ENCODE data around the gene HAUS1. TPM values are rescaled to one million over a fixed set of nuclear protein-coding genes. Genes with fewer than 3 reads are reported as not detected.

The HAUS1 gene
- total and polyA plus RNA-seq, 2 donors (not counting 1 experiment from before 2014, with no cell fraction given), result 11.9 to 30.9 TPM

DNA sequence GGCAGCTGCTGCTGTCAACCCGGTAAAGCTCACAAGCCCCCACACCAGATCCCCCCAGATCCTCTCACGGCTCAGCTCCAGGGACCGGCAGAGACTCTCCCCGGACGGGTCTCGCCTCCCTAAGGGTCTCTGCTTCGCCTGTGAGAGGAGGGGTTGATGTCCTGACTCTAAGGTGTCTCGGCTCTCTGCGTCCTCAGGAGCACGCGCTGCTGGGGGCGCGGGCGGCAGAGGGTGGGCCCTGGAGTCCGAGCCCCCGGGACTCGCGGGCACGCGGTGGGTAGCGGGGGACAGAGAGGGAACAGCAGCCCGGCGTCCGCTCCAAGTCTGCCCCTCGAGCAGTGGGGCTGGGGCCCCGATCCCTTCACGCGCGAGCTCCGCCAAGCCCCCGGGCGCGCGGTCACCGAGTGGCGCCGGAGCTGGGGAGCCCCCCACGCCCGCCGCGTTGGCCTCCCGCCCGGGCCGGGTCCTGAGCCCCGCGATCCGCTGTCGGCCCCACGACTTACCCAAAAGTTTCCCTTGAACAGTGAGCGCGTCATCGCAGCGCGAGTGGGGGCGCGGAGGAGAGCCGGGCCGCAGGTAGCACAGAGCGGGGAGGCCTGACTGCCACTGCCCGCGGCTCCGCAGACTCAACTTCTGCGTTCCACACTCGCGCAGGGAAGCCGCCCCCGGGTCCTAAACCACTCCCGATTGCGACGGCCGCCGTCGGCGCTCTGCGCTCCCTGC lies 32.4 kb upstream of the HAUS1 start, which contains the start of gene PSTPIP2:
Gene PSTPIP2, minus strand, starts transcription at position 608 of the 723 bp plus-strand sequence. Its CDS starts 72 bp downstream, at position 536.
- H3K36me3 ChIP-seq (replicated peaks in 1 of 2; ENCODE audit: control extremely low read depth in 1 of 2, control insufficient read depth in 1 of 2, extremely low read depth in 1 of 2, insufficient read depth in 2 of 2, low read length in 1 of 2), result no peaks in the 10 kb centered on the region
- WGBS (ENCODE audit: insufficient coverage), result 1% methylated on average over 73 of the region's 75 CpGs
- H3K27ac Mint-ChIP-seq, result no peak within 1 kb of the TSS
- no peaks in the 10 kb centered on the region for H4K20me1 ChIP-seq (ENCODE audit: control insufficient read depth, insufficient read depth, low read length, poor library complexity, severe bottlenecking)
- H3K27ac ChIP-seq (ENCODE audit: low read length in 2 of 2), result no peak within 1 kb of the TSS
- H3K79me2 ChIP-seq (ENCODE audit: control insufficient read depth, insufficient read depth, low read length), result no peaks in the 10 kb centered on the region
- POLR2A ChIA-PET, result no interaction called here
- ATAC-seq (ENCODE audit: low read depth), result peak; percentile 74
- H3K4me3 Mint-ChIP-seq, result peak within 1 kb of the TSS; percentile 83
- peaks cover 17 to 26% of the 10 kb centered on the region in 2 donors for H3K4me1 ChIP-seq (ENCODE audit: control insufficient read depth in 2 of 2, insufficient read depth in 2 of 2, low read length in 2 of 2)
- H3K27me3 ChIP-seq (replicated peaks in 1 of 4; ENCODE audit: control extremely low read depth in 1 of 4, control insufficient read depth in 3 of 4, insufficient read depth in 4 of 4, low read length in 3 of 4), result peaks cover 0 to 34% (median 13%) of the 10 kb centered on the region in 4 experiments
- DNase-seq, result peak; percentile 60
- no peaks in the 10 kb centered on the region for H3K9me3 Mint-ChIP-seq (ENCODE audit: insufficient read depth)
- H2AFZ ChIP-seq (ENCODE audit: insufficient read depth, low read depth, low read length, poor library complexity, severe bottlenecking), result peak within 1 kb of the TSS; percentile 70
- H3K27me3 Mint-ChIP-seq, result peaks cover 7% of the 10 kb centered on the region
- peak within 1 kb of the TSS; percentile 13 to 58 (median 49) for H3K4me3 ChIP-seq (ENCODE audit: control extremely low read depth in 1 of 5, extremely low read depth in 1 of 5, insufficient read depth in 1 of 5, low read depth in 2 of 5, low read length in 4 of 5)
- H3K4me2 ChIP-seq (replicated peaks; ENCODE audit: low read depth, low read length, poor library complexity, severe bottlenecking), result peak within 1 kb of the TSS; percentile 87
- intact Hi-C loops (cut with micrococcal nuclease), result loop anchor here (2.0 to 5.0 kb wide), 3 partner anchors 45 to 150 kb away; partner anchors contain the start of gene EPG5
- peaks cover 19% of the 10 kb centered on the region for H3K4me1 Mint-ChIP-seq
- CTCF ChIA-PET, result interaction anchor here (1.1 to 3.4 kb wide), 2 partner anchors 31 to 406 kb away, joined by 3 to 59 read pairs; no protein-coding TSS in a partner anchor
- no peak for TF ChIP-seq EZH2 (IDR thresholded peaks at IDR 0.05; ENCODE audit: borderline replicate concordance, insufficient read depth, low read depth, low read length, poor library complexity, severe bottlenecking)
- TF ChIP-seq, protein P1, sequence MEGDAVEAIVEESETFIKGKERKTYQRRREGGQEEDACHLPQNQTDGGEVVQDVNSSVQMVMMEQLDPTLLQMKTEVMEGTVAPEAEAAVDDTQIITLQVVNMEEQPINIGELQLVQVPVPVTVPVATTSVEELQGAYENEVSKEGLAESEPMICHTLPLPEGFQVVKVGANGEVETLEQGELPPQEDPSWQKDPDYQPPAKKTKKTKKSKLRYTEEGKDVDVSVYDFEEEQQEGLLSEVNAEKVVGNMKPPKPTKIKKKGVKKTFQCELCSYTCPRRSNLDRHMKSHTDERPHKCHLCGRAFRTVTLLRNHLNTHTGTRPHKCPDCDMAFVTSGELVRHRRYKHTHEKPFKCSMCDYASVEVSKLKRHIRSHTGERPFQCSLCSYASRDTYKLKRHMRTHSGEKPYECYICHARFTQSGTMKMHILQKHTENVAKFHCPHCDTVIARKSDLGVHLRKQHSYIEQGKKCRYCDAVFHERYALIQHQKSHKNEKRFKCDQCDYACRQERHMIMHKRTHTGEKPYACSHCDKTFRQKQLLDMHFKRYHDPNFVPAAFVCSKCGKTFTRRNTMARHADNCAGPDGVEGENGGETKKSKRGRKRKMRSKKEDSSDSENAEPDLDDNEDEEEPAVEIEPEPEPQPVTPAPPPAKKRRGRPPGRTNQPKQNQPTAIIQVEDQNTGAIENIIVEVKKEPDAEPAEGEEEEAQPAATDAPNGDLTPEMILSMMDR (IDR thresholded peaks at IDR 0.05), result no peak
- peak within 1 kb of the TSS; percentile 64 for H3K9ac ChIP-seq (ENCODE audit: low read length)
- H3K9me3 ChIP-seq (ENCODE audit: control extremely low read depth in 1 of 3, control insufficient read depth in 2 of 3, insufficient read depth in 1 of 3, low read length in 2 of 3), result peaks cover 0 to 7% (median 0%) of the 10 kb centered on the region in 3 donors
